ENCODE data around the gene ARID1B.

DNA sequence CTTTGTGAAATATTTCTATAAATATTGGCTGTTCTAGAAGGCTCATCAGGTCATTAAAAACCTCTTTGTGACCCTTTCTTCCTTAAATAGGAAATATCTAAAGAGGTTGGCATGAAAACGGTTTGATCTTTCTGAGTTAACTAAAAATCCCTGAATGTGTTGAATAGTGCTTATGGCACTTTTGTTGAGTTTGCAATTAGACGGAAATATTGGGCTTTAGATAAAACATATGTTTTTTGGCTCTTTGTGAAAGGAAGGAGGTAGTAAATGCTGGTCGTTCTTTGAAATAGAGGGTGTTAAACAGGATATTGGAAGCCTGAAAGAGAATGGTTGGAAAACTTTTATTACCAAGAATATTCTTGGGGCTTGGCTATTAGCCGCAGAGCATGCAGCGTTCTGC lies 163.0 kb downstream of the ARID1B start:
- TF ChIP-seq, protein P1, sequence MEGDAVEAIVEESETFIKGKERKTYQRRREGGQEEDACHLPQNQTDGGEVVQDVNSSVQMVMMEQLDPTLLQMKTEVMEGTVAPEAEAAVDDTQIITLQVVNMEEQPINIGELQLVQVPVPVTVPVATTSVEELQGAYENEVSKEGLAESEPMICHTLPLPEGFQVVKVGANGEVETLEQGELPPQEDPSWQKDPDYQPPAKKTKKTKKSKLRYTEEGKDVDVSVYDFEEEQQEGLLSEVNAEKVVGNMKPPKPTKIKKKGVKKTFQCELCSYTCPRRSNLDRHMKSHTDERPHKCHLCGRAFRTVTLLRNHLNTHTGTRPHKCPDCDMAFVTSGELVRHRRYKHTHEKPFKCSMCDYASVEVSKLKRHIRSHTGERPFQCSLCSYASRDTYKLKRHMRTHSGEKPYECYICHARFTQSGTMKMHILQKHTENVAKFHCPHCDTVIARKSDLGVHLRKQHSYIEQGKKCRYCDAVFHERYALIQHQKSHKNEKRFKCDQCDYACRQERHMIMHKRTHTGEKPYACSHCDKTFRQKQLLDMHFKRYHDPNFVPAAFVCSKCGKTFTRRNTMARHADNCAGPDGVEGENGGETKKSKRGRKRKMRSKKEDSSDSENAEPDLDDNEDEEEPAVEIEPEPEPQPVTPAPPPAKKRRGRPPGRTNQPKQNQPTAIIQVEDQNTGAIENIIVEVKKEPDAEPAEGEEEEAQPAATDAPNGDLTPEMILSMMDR (IDR thresholded peaks at IDR 0.05; ENCODE audit: insufficient read depth, low read depth, low read length), result no peak
- no peak for TF ChIP-seq EZH2 (IDR thresholded peaks at IDR 0.05; ENCODE audit: insufficient read depth, low read length)

Data from astrocyte (in vitro differentiated cells and primary cell).